GM18526 (cell line): ENCODE measurements around the gene ZNF362.

Source experiments
- POLR2A ChIP-seq: IDR thresholded peaks from 3 replicates; pipeline ENCODE4 v1.6.1; 2011; ENCODE audit not compliant: insufficient read length; ENCODE audit errors: extremely low read depth

ZNF362 gene

GRCh38 chr1:33301273-33301984, 45.1 kb downstream of the ZNF362 start:
- TF ChIP-seq POLR2A, result no peak

DNA sequence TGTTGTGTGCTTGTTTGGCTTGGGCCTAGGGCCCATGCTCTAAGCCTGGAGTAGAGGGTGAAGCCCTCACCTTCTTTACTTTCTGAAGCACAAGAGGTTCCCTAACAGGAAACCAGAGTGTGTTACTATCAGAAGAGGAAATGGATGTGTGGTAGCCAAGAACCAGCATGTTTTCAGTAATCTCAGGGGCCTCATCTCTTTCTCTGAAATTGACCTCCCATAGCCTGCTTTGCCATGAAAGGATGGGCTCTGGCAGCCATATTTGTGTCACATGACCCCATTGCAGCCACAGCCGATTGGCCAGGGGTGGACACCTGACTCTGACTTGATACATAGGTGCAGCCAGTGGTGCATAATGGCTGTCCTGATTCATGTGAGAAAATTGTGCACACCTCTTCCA, 46.0 kb downstream of the ZNF362 start:
- no peak for TF ChIP-seq POLR2A

- TF ChIP-seq POLR2A, result no peak
Observed at GRCh38 chr1:33305016-33305415, 48.7 kb downstream of the ZNF362 start.

DNA sequence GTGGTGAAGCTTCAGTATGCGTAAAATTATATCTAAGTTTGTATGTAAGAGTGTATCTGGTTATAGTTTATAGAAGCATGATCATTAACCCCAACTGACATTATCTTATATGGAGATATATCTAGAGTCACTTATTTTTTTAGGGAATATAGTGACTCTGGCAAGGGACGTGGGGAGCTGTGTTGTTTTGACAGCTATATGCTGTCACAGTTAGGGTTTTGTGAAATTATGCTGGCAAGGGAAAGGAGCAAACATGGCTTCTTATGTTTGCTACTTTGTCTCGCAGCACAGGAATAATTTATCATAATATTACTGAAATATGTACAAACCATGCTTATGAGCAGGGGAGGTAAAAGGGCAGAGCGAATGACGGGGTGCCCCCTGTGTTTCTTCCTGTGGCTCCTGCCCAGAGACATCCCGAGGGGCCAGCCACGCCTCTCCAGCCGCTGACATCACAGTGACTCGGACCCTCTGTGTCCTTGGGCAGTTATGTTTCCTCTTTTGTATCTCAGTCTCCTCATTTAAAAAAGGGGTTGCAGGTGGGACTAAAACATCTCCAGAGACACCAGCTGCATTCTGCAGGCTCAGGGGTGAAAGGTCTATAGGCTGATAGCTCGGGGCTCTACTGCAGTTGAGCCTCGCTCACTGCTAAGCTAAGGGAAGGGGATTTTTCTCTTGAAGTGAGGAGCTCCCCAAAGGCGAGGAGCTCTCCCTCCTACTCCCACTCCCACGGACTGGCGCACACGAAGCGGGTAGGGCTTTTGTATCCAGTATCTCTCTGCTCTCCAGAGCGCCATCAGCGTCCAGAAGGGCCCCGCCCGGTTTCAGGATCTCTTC, 49.7 kb downstream of the ZNF362 start:
- no peak for TF ChIP-seq POLR2A

DNA sequence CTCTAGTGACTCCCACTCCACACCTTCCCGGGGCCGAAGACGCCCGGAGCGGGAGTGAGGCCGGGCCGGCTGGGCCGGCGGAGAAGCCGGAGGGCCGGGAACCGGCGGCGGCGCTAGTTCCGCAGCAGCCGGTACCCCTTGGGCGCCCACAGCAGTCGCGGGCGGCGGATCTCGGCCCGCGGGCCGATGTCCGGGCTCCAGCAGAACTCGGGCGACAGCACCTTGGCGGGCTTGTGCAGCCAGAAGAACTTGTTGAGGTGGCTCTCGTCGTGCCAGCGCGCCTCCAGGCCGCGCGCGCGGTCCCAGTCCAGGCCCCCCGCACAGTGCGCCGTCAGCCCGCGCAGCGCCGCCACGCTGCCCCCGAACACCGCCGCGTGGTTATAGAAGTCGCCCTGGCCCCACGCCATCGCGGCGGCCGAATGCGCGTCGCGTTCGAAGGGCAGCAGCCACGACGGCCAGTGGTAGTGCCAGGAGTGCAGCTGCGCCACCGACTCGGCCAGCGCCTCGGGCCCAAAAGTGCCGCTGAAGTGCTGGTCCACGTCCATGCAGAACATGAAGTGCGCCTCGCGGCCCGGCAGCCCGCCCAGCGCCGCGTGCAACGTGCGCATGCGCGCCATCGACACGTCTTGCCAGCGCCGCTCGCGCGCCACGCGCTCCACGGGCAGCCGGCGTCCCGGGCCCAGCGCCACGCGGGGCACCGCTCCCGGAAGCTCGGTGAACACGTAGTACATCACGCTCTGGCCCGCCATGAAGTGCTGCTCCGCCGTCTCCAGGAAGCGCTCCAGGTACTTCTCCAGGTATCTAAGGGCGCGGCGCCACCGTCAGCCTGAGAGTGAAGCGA, 50.6 kb downstream of the ZNF362 start:
- TF ChIP-seq POLR2A, result no peak

GRCh38 chr1:33307494-33307864, 51.2 kb downstream of the ZNF362 start:
- TF ChIP-seq POLR2A, result no peak

- TF ChIP-seq POLR2A, result no peak
Observed at GRCh38 chr1:33310702-33311101, 54.4 kb downstream of the ZNF362 start.

GRCh38 chr1:33311706-33312412, 55.6 kb downstream of the ZNF362 start:
- TF ChIP-seq POLR2A, result no peak

DNA sequence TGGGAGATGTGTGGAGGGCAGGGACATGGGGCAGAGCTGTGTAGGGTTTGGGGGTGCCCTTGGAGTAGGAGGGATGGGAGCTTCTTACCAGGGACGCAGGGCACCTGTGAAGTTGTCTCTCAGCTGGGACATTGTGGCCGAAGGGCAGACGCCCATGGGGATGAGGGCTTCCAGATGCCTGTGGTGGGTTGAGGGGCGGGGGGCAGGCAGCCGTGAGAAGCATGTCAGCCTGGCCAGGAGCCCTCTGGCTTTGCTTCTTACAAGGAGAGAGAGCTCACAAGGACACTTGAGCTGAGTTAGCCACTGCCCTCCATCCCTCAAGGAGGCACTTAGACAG, 56.1 kb downstream of the ZNF362 start:
- TF ChIP-seq POLR2A, result no peak

DNA sequence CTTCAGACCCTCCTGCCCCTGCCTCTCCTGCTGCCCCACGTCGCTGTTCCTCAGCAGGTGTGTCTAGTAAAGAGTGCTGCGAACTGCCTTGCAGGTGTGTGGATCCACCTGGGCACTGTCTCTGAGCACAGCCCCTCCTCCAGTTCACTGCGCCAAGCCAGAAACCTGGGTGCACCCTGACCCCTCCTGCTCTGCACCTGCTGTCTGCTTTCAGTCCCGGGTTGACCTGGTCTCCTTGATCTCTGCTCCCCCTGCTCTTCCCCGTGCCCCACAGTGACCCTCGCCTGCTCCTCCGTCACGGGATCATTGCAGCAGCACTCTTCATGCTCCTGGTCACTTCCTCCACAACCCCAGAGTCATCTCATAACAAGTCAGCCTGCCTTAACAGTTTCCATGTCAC, 58.1 kb downstream of the ZNF362 start:
- no peak for TF ChIP-seq POLR2A

GRCh38 chr1:33316601-33317000, 60.3 kb downstream of the ZNF362 start:
- no peak for TF ChIP-seq POLR2A

- TF ChIP-seq POLR2A, result no peak
Observed at GRCh38 chr1:33317354-33317753, 61.1 kb downstream of the ZNF362 start.

GRCh38 chr1:33317946-33318345, 61.7 kb downstream of the ZNF362 start:
- TF ChIP-seq POLR2A, result no peak

DNA sequence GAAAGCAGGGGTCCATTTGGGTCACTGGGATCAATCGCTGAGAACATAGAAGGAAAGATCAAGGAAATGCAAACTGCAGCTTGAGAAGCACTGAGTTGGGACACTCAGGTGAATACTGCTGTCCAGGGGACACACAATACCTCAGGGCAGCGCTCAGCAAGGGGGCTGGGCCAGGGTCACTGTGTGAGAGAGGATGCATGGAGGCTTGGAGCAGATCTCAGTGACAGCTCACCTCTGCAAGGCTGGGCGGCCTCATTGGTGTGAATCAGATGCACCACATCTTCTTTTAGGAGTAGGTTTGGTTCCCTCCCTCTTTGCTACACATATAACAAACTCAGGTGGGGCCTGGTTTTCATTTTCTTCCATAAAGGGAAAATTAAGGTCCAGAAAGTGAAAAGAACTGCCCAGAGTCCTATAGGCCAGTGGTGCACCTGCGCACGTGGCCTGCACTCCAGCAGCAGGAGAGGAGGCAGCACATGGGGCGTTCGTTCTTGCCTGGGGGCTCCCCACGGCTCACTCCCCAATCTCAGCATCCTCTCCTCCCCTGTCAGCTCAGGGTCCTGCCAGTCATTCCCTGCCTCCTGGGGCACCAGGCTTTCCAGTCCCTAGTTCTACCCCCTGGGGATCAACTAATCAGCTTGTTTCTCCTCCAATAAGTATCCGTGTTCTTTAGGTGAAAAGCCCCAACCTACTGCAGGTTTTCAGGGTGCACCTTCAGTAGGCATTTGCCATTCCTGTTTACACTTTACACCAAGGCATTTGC, 63.1 kb downstream of the ZNF362 start:
- no peak for TF ChIP-seq POLR2A

GRCh38 chr1:33319949-33320618, 63.8 kb downstream of the ZNF362 start:
- TF ChIP-seq POLR2A, result no peak
